DMS53 (cell line): ENCODE results near the gene SVIP.

Experiments used
- DNase-seq: peaks from one replicate; lab custom pipeline; 2025; lab: John Stamatoyannopoulos, UW

The SVIP gene

GRCh38 chr11:22829231-22830081 lies at the start of gene SVIP:
Gene SVIP, minus strand, starts transcription at chr11:22829801. Its CDS starts 53 bp downstream, at chr11:22829748.
- DNase-seq = peak; percentile 98

- DNase-seq = peak; percentile 62
Measured at GRCh38 chr11:22878604-22879003, 49.0 kb upstream of the SVIP start.

GRCh38 chr11:22878039-22878438 lies 48.4 kb upstream of the SVIP start:
- no peak for DNase-seq

DNA sequence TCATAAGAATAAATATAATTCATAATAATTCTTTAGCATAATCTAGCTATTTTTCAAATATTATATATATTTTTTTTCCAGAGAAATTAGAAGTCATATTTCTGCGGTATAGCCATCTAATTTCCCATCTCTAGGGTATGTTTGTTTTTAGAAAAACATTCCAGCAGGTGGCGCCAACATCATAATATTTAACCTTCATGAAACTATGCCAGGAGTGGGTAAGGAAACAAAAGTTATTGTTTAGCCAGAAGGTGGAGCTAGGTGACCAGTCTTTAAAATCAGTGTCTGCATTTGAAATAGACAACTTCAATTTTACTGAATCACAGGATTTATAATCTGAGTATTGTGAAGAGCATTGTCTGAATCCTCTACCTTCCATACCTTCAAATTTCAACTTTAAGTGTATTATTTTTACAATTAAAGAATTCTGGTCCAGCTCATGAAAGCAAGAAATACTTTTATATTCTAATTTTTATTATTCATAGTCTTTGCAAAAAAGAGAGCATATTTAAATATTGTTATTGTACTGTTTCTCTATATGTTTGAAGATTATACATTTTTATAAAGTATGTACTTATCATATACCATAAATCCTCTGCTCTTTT lies 46.4 kb upstream of the SVIP start:
- DNase-seq = peak; percentile 95

GRCh38 chr11:22869325-22869724 lies 39.7 kb upstream of the SVIP start:
- DNase-seq = no peak

- DNase-seq = no peak
Measured at GRCh38 chr11:22860241-22860640, 30.6 kb upstream of the SVIP start, which contains the start of gene CCDC179. Gene CCDC179, minus strand, starts transcription at chr11:22860474. Its CDS starts 53 bp downstream, at chr11:22860421.

GRCh38 chr11:22859756-22860155 lies 30.2 kb upstream of the SVIP start:
- no peak for DNase-seq

DNA sequence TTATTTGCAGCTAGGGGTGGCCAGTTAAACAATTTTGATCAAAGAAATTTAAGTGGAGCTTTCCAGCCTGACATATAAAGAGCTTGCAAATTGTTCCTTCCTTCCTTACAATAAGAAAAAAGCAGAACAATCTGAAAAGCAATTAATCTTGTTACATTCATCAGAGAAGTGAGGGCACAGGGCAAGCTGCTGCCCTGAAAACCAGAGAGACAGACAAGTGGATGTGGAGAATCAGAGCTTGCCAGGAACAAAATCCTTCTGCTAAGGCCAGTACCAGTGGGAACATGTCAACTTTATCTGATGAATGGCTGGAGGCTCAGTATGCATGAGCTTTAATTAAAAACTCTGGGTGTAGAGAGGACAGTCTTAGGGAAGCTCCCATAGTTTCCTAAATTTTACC lies 21.9 kb upstream of the SVIP start:
- no peak for DNase-seq

GRCh38 chr11:22846726-22847125 lies 17.1 kb upstream of the SVIP start:
- no peak for DNase-seq

GRCh38 chr11:22832315-22833015 lies 2.9 kb upstream of the SVIP start:
- DNase-seq = peak; percentile 43

DNA sequence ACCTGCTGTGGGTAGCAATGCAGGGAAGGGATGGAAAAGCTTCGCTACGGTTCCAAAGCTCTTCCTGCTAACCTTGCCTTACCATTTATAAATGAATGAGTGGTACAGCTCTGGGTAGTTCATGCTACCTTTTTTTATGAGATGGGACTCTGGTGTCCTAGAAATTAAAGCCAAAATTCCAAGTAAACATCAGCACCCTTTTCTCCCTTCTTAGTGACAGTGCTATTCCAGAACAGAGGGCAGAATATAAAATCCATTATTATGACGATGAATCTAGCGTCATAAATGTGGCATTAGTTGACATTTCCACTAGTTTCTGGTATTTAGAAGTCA lies 447 bp upstream of the SVIP start:
- DNase-seq = no peak

DNA sequence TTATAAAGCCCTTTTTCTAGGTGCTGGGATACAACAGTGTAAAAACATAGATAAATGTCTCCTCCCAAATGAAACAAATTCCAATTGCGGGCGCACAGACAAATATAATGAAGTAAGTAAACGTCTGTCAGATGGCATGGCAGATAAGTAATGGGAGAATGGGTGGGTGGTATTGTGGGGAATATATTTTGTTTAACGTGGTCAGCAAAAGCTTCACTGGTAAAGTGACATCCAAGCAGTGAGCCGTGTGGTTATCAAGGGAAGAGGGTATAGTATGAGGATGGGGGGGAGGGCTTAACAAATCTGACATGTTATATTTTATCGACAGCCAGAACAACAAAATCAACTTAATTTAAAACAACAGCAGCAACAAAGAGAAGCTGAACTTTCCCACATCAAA lies 1.2 kb downstream of the SVIP start:
- DNase-seq = peak; percentile 21

GRCh38 chr11:22822203-22822602 lies 7.4 kb downstream of the SVIP start:
- DNase-seq = no peak

DNA sequence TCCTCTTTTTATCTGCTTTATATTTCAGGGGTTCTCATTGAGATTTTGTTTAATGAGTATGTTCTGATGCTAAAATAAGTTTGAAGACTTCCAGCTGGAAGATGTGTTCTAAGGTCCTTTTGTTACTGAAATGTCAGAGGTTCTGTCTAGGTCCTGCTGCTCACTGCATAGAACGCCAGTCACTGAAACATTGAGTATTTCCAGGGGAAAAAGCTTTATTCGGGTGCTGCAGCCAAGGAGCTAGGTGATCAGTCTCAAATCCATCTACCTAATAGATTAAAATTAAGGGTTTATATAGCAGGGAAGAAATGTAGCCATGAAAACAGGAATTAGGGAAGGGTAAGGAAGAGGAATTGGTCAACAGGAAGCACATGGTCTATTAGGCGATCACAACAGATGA lies 19.7 kb downstream of the SVIP start:
- no peak for DNase-seq

DNA sequence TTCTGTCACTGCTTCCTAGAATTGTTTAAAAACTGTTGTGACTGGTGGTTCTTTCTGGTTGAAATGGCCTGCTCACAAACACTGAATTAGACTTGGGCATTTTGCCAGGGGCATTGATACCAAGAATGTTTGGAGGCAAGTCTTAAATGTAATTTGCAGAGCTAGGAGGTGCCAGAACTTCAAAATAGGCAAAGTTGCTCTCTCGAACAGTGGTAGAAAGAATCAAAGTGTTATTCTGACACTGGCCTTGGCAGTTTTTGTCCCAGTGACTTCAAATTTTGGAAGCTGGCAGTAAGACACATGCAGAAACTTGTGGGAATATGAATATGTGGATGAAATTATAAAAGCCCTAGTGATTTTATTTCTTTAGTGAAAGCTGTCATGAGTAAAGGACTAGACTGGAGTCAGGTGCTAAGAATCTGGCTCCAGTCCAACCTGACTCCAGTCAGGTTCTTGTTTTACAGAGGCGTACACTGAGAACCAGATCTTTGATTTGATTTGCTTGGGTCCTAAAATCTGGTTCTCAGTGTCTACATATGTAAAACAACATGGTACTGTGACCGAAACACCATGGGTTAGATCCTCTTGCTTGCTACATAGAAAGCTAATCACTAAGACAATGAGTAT lies 20.9 kb downstream of the SVIP start:
- DNase-seq = no peak

DNA sequence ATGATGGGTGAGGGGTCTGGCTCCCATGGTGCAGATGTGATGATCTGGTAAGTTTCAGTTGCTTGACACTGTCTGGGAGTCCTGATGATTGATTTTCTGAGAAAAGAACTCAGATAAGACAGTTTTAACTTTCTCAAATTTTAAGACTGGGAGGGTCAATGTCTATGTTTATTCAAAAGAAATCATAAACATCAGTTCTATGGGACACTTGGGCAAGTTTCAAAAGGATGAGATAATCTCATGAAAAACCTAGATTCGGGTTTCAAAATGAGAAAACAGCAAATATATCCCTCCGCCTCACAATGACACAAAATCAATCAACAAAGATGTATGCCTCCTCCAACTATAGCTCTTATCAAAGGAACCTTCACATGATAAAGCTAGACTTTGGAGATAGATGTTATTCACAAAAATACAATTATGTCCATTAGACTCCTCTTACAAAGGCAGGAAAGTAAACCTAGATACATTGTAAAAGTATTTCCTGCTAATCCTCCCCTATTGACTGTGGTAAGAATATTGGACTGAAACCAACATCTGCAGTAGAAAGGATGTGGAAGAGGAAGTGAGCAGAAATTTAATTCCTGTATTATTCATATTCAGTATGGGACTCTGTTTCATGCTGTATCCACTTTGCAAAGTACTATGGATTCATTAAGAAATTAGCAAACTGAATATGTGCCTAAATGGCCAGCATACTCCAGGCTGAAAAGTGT lies 21.6 kb downstream of the SVIP start:
- peak; percentile 6 for DNase-seq

GRCh38 chr11:22807391-22807790 lies 22.2 kb downstream of the SVIP start:
- no peak for DNase-seq

- DNase-seq = no peak
Measured at GRCh38 chr11:22802861-22803260, 26.7 kb downstream of the SVIP start.

- no peak for DNase-seq
Measured at GRCh38 chr11:22800482-22800881, 29.1 kb downstream of the SVIP start.

GRCh38 chr11:22798901-22799300 lies 30.7 kb downstream of the SVIP start:
- DNase-seq = no peak

DNA sequence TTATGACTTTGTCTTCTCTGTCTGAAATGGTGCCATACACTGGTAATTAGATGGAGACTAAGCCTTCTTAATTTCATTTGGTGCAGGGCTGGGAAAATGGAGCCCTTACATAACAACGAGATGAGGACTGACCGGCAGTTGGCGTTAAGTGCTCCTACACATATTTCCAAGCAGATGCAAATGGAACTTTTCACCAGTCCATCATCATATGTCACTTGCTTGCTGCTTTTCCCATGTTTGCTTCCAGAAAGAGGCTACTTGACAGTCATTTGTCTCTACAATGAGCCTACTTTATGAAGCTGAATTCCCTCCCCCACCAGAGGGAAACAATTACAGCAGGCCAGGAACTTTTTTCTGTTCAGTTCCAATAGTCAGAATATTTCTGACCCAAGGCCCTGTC lies 32.6 kb downstream of the SVIP start:
- DNase-seq = no peak

GRCh38 chr11:22795914-22796313 lies 33.7 kb downstream of the SVIP start:
- DNase-seq = no peak
